ENCODE results near the gene B9D1. TPM values are rescaled to one million over a fixed set of nuclear protein-coding genes. Genes with fewer than 3 reads are reported as not detected.
A peak's percentile ranks its signal among the peaks of the same experiment; 100 is the strongest.

B9D1 gene
- 49.1 TPM for total RNA-seq

GRCh38 chr17:19362277-19363113, at the start of gene B9D1:
TSS of gene B9D1 (minus strand) at chr17:19362723. CDS start at chr17:19362569, 154 bp downstream.
- DNase-seq (ENCODE audit: low spot score in 2 of 2), result peak; percentile 69 to 96
- peak; percentile 95 to 100 (median 99) for TF ChIP-seq CTCF (IDR thresholded peaks at IDR 0.05)
- Histone ChIP-seq H3K9me3 (no peaks in the 10 kb centered on the region), H3K4me1 (no peaks in the 10 kb centered on the region), H3K4me3 (peak within 1 kb of the TSS; percentile 46 to 91), H3K27me3 (no peaks in the 10 kb centered on the region), H3K27ac (peak within 1 kb of the TSS; percentile 55 to 86), H3K36me3 (no peaks in the 10 kb centered on the region)
- intact Hi-C loops (cut with DNase I), result loop anchor here (1.0 to 5.0 kb wide), 6 partner anchors 15 to 404 kb away; partner anchors contain the start of genes ALDH3A2 and RNF112

GRCh38 chr17:19411631-19412030, 49.1 kb upstream of the B9D1 start:
- Histone ChIP-seq H3K4me1 (peaks cover 0 to 3% of the 10 kb centered on the region in 2 donors), H3K9me3 (no peaks in the 10 kb centered on the region), H3K27me3 (no peaks in the 10 kb centered on the region), H3K4me3 (peak overlapping the region; percentile 25 to 50), H3K36me3 (no peaks in the 10 kb centered on the region), H3K27ac (no peak overlapping the region)
- intact Hi-C loops (cut with DNase I), result loop anchor here (5.0 kb wide), 1 partner anchor 49 kb away; the partner anchor contains the start of gene B9D1
- DNase-seq (ENCODE audit: low spot score in 2 of 2), result no peak
- no peak for TF ChIP-seq CTCF (IDR thresholded peaks at IDR 0.05)

- Histone ChIP-seq H3K27me3 (no peaks in the 10 kb centered on the region), H3K36me3 (no peaks in the 10 kb centered on the region), H3K4me1 (peaks cover 0 to 3% of the 10 kb centered on the region in 2 donors), H3K9me3 (no peaks in the 10 kb centered on the region), H3K27ac (no peak within 1 kb of the TSS), H3K4me3 (peak within 1 kb of the TSS; percentile 25 to 50)
- no peak for DNase-seq (ENCODE audit: low spot score in 2 of 2)
- intact Hi-C loops (cut with DNase I), result loop anchor here (5.0 kb wide), 1 partner anchor 49 kb away; the partner anchor contains the start of gene B9D1
- TF ChIP-seq CTCF (IDR thresholded peaks at IDR 0.05), result peak in 2 of 3 experiments; percentile 20 to 39
Measured at GRCh38 chr17:19410875-19411620, 48.5 kb upstream of the B9D1 start, which contains the start of gene RNF112. TSS of gene RNF112 (plus strand) at chr17:19411232. CDS start at chr17:19411409, 177 bp downstream.

- Histone ChIP-seq H3K36me3 (no peaks in the 10 kb centered on the region), H3K27me3 (no peaks in the 10 kb centered on the region), H3K4me1 (peaks cover 0 to 3% of the 10 kb centered on the region in 2 donors), H3K4me3 (no peak overlapping the region), H3K27ac (no peak overlapping the region), H3K9me3 (no peaks in the 10 kb centered on the region)
- no peak for DNase-seq (ENCODE audit: low spot score in 2 of 2)
- TF ChIP-seq CTCF (IDR thresholded peaks at IDR 0.05), result no peak
- intact Hi-C loops (cut with DNase I), result loop anchor here (5.0 kb wide), 1 partner anchor 48 kb away; the partner anchor contains the start of gene B9D1
Measured at GRCh38 chr17:19410091-19410490, 47.6 kb upstream of the B9D1 start.

- TF ChIP-seq CTCF (IDR thresholded peaks at IDR 0.05), result no peak
- H3K9me3 ChIP-seq, result no peaks in the 10 kb centered on the region
- peaks cover 0 to 3% of the 10 kb centered on the region in 2 donors for H3K4me1 ChIP-seq
- no peaks in the 10 kb centered on the region for H3K27me3 ChIP-seq
- no peaks in the 10 kb centered on the region for H3K36me3 ChIP-seq
- no peak overlapping the region for H3K27ac ChIP-seq
- intact Hi-C loops (cut with DNase I), result no loop called here
- no peak overlapping the region for H3K4me3 ChIP-seq
- no peak for DNase-seq (ENCODE audit: low spot score in 2 of 2)
Measured at GRCh38 chr17:19409509-19409908, 47.0 kb upstream of the B9D1 start.

All from ascending aorta (tissue), 2 donors.